Heart left ventricle (tissue), 13 donors: Measurements from ENCODE around the gene PCNT.

ENCODE experiments used
- POLR2A ChIP-seq, 2 donors: fragments of 450-650 bp; IDR thresholded peaks; one replicate each; pipeline ENCODE4 v1.6.1; 2017; ENCODE audit warnings: antibody characterized with exemption in 2 of 2, mild to moderate bottlenecking in 2 of 2, moderate library complexity in 2 of 2
- TF ChIP-seq, protein P1 (sequence below), 12 donors: fragments of 200-600 bp; sonication (generic) in 4 of 12; IDR thresholded peaks; one replicate each; pipeline versions ENCODE4 v1.5.0 to v1.8.0; 2018 to 2022; ENCODE audit warnings: antibody characterized with exemption in 12 of 12, mild to moderate bottlenecking in 5 of 12
- donor health status: ischemic (EF 13 %, LVEDD 7.1; RV severe dilation, severe dysfunction).
- donor health status: DM: no; HTN: yes; CAD: no.
- donor health status: DM: no; HTN: no; CAD: no.
- donor health status: ischemic (EF 25% LVEDD 6.9; RV normal size, moderate dysfunction).
- donor health status: ischemic (EF 25% LVEDD 5.7; RV mildly dilated, moderate dysfunction).
- donor health status: ischemic (EF 35%, LVEDD 5.7; RV mildly dilated, moderate dysfunction).
- donor health status: nonischemic (EF 11% LVEDD 7.7; RV severe dilation, severe dysfunction).
- donor health status: DM: yes; HTN: yes; CAD: no.
- donor health status: PGD.
- donor health status: ischemic (EF 29% LVEDD 5.4; RV normal size, mild dysfunction).
- donor health status: nonischemic (EF 23%, LVEDD 6.1; RV moderate dilation, normal function).

DNA sequence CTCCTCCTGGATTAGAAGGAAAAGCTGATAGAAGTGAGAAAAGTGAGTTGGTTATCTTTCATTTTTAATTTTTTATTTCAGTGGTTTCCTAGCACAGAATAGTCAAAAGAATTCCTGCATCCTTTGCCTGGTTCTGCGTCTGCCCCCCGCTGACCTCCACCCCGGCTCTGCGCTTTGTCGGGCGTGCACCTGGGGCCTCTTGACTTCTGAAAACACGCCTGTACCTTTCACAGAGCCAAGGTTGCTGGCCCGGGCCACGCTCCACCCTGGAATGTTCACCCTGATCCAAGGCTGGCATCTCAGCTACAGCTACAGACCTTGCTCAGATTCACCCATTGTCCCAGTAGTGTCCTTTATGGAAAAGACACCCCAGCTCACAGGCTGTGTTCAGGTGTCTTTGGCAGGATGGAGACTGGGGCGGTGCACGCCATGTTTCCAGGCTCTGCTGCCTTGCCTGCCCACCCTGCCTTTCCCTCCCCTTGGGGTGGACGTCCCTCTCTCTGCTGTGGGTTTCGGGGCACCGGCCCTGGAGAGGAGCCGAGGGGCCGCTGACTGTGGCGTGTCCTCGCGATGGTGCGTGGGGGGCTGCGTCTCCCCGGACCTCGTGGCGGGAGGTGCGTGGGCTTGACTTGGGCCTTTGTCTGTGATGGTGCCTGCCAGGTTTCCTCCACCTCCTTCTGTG lies 94.5 kb downstream of the PCNT start:
- TF ChIP-seq POLR2A (IDR thresholded peaks at IDR 0.05), result no peak
- TF ChIP-seq, protein P1, sequence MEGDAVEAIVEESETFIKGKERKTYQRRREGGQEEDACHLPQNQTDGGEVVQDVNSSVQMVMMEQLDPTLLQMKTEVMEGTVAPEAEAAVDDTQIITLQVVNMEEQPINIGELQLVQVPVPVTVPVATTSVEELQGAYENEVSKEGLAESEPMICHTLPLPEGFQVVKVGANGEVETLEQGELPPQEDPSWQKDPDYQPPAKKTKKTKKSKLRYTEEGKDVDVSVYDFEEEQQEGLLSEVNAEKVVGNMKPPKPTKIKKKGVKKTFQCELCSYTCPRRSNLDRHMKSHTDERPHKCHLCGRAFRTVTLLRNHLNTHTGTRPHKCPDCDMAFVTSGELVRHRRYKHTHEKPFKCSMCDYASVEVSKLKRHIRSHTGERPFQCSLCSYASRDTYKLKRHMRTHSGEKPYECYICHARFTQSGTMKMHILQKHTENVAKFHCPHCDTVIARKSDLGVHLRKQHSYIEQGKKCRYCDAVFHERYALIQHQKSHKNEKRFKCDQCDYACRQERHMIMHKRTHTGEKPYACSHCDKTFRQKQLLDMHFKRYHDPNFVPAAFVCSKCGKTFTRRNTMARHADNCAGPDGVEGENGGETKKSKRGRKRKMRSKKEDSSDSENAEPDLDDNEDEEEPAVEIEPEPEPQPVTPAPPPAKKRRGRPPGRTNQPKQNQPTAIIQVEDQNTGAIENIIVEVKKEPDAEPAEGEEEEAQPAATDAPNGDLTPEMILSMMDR (IDR thresholded peaks at IDR 0.05), result no peak
